Neuronal stem cell (in vitro differentiated cells): ENCODE results near the gene ADGRL4.
A peak's percentile ranks its signal among the peaks of the same experiment; 100 is the strongest.

Experiments
- DNase-seq: peaks from one replicate; pipeline ENCODE4 v3.0.0-alpha.2; 2013; ENCODE audit warnings: low spot score
- H2AFZ ChIP-seq: one replicate; pipeline ENCODE4 v1.6.1; 2013; ENCODE audit warnings: mild to moderate bottlenecking, low read length, inconsistent platforms
- H2AK5ac ChIP-seq: 2 replicates; pipeline ENCODE4 v1.6.1; 2013; ENCODE audit warnings: low read depth, mild to moderate bottlenecking, inconsistent platforms, low read length, moderate library complexity, mixed read lengths
- H2BK120ac ChIP-seq: 2 replicates; pipeline ENCODE4 v1.6.1; 2013; ENCODE audit warnings: low read depth, mild to moderate bottlenecking, inconsistent platforms, low read length, moderate library complexity, mixed read lengths
- H2BK12ac ChIP-seq: one replicate; pipeline ENCODE4 v1.6.1; 2013; ENCODE audit warnings: low read length, inconsistent platforms
- H2BK15ac ChIP-seq: 2 replicates; pipeline ENCODE4 v1.6.1; 2013; ENCODE audit warnings: mild to moderate bottlenecking, low read length, inconsistent platforms, mixed read lengths
- H2BK5ac ChIP-seq: one replicate; pipeline ENCODE4 v1.6.1; 2013; ENCODE audit warnings: inconsistent platforms, mild to moderate bottlenecking, low read length, moderate library complexity
- H3K14ac ChIP-seq: one replicate; pipeline ENCODE4 v1.6.1; 2013; ENCODE audit warnings: low read length, inconsistent platforms
- H3K18ac ChIP-seq: 2 replicates; pipeline ENCODE4 v1.6.1; 2013; ENCODE audit warnings: low read length, inconsistent platforms
- H3K23ac ChIP-seq: 2 replicates; pipeline ENCODE4 v1.6.1; 2013; ENCODE audit warnings: low read depth, mild to moderate bottlenecking, mixed read lengths, low read length, inconsistent platforms; ENCODE audit not compliant: poor library complexity
- H3K27ac ChIP-seq: replicated peaks from 3 replicates; pipeline ENCODE4 v1.5.1; 2013; ENCODE audit warnings: low read length, inconsistent platforms
- H3K27me3 ChIP-seq, 3 experiments: 2 replicates each; pipeline ENCODE4 v1.6.1; 2013; ENCODE audit warnings: low read length in 3 of 3, mild to moderate bottlenecking in 2 of 3, inconsistent platforms in 1 of 3, low read depth in 1 of 3, mixed read lengths in 1 of 3, moderate library complexity in 1 of 3; ENCODE audit not compliant: control insufficient read depth in 3 of 3, insufficient read depth in 3 of 3
- H3K36me3 ChIP-seq, 2 donors: replicated peaks in 1 of 2; 2 replicates each; pipeline ENCODE4 v1.6.1; 2013; ENCODE audit warnings: low read length in 2 of 2; ENCODE audit not compliant: control insufficient read depth in 2 of 2, insufficient read depth in 2 of 2
- H3K4ac ChIP-seq: 2 replicates; pipeline ENCODE4 v1.6.1; 2013; ENCODE audit warnings: inconsistent platforms, mild to moderate bottlenecking, low read length, moderate library complexity
- H3K4me1 ChIP-seq, 2 donors: 1 replicate in 1 of 2; 2 replicates in 1 of 2; pipeline ENCODE4 v1.6.1; 2013; ENCODE audit warnings: low read length in 2 of 2, low read depth in 1 of 2; ENCODE audit not compliant: control insufficient read depth in 2 of 2, insufficient read depth in 1 of 2
- H3K4me2 ChIP-seq: one replicate; pipeline ENCODE4 v1.6.1; 2013; ENCODE audit warnings: mild to moderate bottlenecking, low read length, inconsistent platforms; ENCODE audit not compliant: insufficient read depth, poor library complexity, severe bottlenecking
- H3K4me3 ChIP-seq, 2 donors: 2 replicates each; pipeline ENCODE4 v1.5.1; 2013; ENCODE audit warnings: low read length in 2 of 2, mild to moderate bottlenecking in 2 of 2, inconsistent platforms in 1 of 2, moderate library complexity in 1 of 2
- H3K79me1 ChIP-seq: one replicate; pipeline ENCODE4 v1.6.1; 2013; ENCODE audit warnings: low read depth, mild to moderate bottlenecking, inconsistent platforms, low read length, moderate library complexity
- H3K9ac ChIP-seq: one replicate; pipeline ENCODE4 v1.6.1; 2013; ENCODE audit warnings: mild to moderate bottlenecking, low read depth, low read length, inconsistent platforms; ENCODE audit not compliant: poor library complexity
- H3K9me3 ChIP-seq, 2 donors: replicated peaks in 1 of 2; 2 replicates each; pipeline versions ENCODE3 to v1.6.1; 2013; ENCODE audit warnings: low read length in 2 of 2, mild to moderate bottlenecking in 2 of 2, inconsistent platforms in 1 of 2, low read depth in 1 of 2, mixed read lengths in 1 of 2, moderate library complexity in 1 of 2; ENCODE audit not compliant: control insufficient read depth in 2 of 2, insufficient read depth in 1 of 2
- H4K8ac ChIP-seq: one replicate; pipeline ENCODE4 v1.6.1; 2013; ENCODE audit warnings: low read depth, mild to moderate bottlenecking, inconsistent platforms, low read length, moderate library complexity
- H4K91ac ChIP-seq: one replicate; pipeline ENCODE4 v1.6.1; 2013; ENCODE audit warnings: low read length, low read depth, mild to moderate bottlenecking, inconsistent platforms; ENCODE audit not compliant: poor library complexity
- WGBS, 2 donors: extraction: QIAGEN DNeasy Blood & Tissue Kit; methylation state at CpG; one replicate each; pipeline ENCODE4 v1.1.7; 2013; ENCODE audit warnings: missing lambda C conversion rate in 2 of 2, mixed read lengths in 1 of 2; ENCODE audit not compliant: insufficient read length in 2 of 2, insufficient replicate concordance in 1 of 2; ENCODE audit errors: extremely low coverage in 2 of 2; 5-methylcytosine and 5-hydroxymethylcytosine counted together

ADGRL4 gene

DNA sequence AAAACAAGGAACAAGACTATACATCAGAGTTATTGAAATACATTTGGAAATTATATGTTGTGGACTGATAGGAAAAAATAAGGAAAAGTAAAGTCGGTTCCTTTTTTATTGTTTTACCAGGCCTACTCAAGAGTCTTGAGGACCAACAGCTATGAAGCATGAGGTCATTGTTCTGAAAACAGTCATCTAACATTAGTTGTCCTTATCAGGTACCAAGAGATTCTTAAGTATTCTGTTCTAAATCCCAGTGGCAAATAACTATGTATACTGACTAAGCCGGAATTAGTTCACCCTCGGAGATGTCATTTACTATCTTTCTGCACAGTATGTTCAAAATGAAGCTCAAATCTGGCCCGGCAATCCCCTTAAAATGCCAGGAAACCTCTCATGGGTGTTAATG, 585 bp downstream of the ADGRL4 start:
- H3K23ac ChIP-seq = no peak overlapping the region
- no CpG with 5 or more reads among the region's 4 CpGs for WGBS, 2 donors
- H3K9me3 ChIP-seq = no peaks in the 10 kb centered on the region
- H3K14ac ChIP-seq = no peak overlapping the region
- no peak for DNase-seq
- no peak overlapping the region for H2BK120ac ChIP-seq
- no peaks in the 10 kb centered on the region for H3K79me1 ChIP-seq
- peak overlapping the region in 1 of 2 donors; percentile 41 for H3K4me3 ChIP-seq
- no peaks in the 10 kb centered on the region for H3K4me1 ChIP-seq
- H2BK15ac ChIP-seq = no peak overlapping the region
- no peak overlapping the region for H2BK5ac ChIP-seq
- peak overlapping the region; percentile 25 for H3K4me2 ChIP-seq
- H4K91ac ChIP-seq = no peak overlapping the region
- peak overlapping the region; percentile 72 for H2AFZ ChIP-seq
- no peak overlapping the region for H2BK12ac ChIP-seq
- no peak overlapping the region for H3K9ac ChIP-seq
- H3K27me3 ChIP-seq = no peaks in the 10 kb centered on the region
- H2AK5ac ChIP-seq = no peak overlapping the region
- no peaks in the 10 kb centered on the region for H3K36me3 ChIP-seq
- H3K27ac ChIP-seq = no peak overlapping the region
- H3K18ac ChIP-seq = no peak overlapping the region
- no peak overlapping the region for H4K8ac ChIP-seq
- no peak overlapping the region for H3K4ac ChIP-seq

DNA sequence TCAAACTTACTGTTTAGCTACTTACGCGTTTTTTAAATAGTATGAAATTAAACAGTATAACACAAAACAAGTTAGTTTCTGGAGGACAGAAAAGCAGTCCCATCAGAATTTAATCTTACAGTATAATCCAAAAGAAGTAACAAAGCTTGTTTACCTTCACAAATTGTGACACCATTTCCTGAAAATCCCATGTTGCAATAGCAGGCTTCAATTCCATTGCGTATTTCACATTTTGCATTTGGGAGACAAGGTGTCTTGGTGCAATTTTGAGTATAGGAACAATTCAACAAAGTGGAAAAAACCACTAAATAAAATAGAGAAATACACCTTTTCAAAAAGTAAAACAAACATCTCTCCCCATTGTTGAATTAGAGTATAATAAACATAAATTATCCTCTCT, 1.6 kb downstream of the ADGRL4 start:
- no peak overlapping the region for H3K9ac ChIP-seq
- no peaks in the 10 kb centered on the region for H3K9me3 ChIP-seq
- no peak overlapping the region for H3K23ac ChIP-seq
- H3K4ac ChIP-seq = no peak overlapping the region
- no peak overlapping the region for H2AFZ ChIP-seq
- H3K14ac ChIP-seq = no peak overlapping the region
- no peak overlapping the region for H2BK120ac ChIP-seq
- H3K18ac ChIP-seq = no peak overlapping the region
- no peaks in the 10 kb centered on the region for H3K79me1 ChIP-seq
- no peak overlapping the region for H4K8ac ChIP-seq
- H3K27me3 ChIP-seq = no peaks in the 10 kb centered on the region
- no CpG with 5 or more reads among the region's 3 CpGs for WGBS, 2 donors
- H2BK12ac ChIP-seq = no peak overlapping the region
- H3K4me1 ChIP-seq = no peaks in the 10 kb centered on the region
- no peaks in the 10 kb centered on the region for H3K36me3 ChIP-seq
- DNase-seq = no peak
- H2BK15ac ChIP-seq = no peak overlapping the region
- no peak overlapping the region for H2AK5ac ChIP-seq
- no peak overlapping the region for H3K4me2 ChIP-seq
- no peak overlapping the region for H3K27ac ChIP-seq
- H4K91ac ChIP-seq = no peak overlapping the region
- no peak overlapping the region for H2BK5ac ChIP-seq
- H3K4me3 ChIP-seq = no peak overlapping the region

- no peak overlapping the region for H2BK15ac ChIP-seq
- no peak overlapping the region for H3K4me3 ChIP-seq
- H2BK5ac ChIP-seq = no peak overlapping the region
- no peak overlapping the region for H3K18ac ChIP-seq
- H2BK12ac ChIP-seq = no peak overlapping the region
- no peaks in the 10 kb centered on the region for H3K79me1 ChIP-seq
- H3K4me2 ChIP-seq = no peak overlapping the region
- no peak overlapping the region for H3K4ac ChIP-seq
- no peaks in the 10 kb centered on the region for H3K27me3 ChIP-seq
- H3K27ac ChIP-seq = no peak overlapping the region
- no peak overlapping the region for H3K23ac ChIP-seq
- no CpG with 5 or more reads among the region's 1 CpG for WGBS, 2 donors
- no peak overlapping the region for H3K9ac ChIP-seq
- DNase-seq = no peak
- H4K8ac ChIP-seq = no peak overlapping the region
- H2BK120ac ChIP-seq = no peak overlapping the region
- no peak overlapping the region for H4K91ac ChIP-seq
- no peaks in the 10 kb centered on the region for H3K36me3 ChIP-seq
- no peak overlapping the region for H2AK5ac ChIP-seq
- H2AFZ ChIP-seq = no peak overlapping the region
- H3K14ac ChIP-seq = no peak overlapping the region
- H3K9me3 ChIP-seq = no peaks in the 10 kb centered on the region
- peaks cover 0 to 3% of the 10 kb centered on the region in 2 donors for H3K4me1 ChIP-seq
Observed at GRCh38 chr1:78996791-78997190, 9.7 kb downstream of the ADGRL4 start.

DNA sequence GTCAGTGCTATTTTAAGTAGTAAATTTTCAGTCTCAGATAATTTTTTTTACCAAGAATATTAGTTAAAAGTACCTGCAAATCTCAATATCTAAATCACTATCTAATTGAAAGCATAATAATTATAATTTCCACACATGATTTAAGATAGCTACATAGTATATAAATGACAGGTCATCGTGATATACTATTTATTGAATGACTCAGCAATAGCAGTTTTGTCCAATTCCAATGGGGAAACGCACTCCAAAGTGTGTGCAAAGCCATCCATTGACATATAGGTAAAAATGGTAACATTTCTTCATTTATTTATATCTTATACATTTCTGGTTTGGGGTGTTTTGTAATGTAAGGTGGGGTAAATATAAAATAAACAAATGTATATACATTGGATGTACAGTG, 19.5 kb downstream of the ADGRL4 start:
- Histone ChIP-seq H3K9me3 (no peaks in the 10 kb centered on the region), H3K27me3 (no peaks in the 10 kb centered on the region), H4K8ac (no peak overlapping the region), H3K27ac (no peak overlapping the region), H2BK120ac (no peak overlapping the region), H2BK15ac (no peak overlapping the region), H2BK12ac (no peak overlapping the region), H3K4me3 (no peak overlapping the region), H2BK5ac (no peak overlapping the region), H2AK5ac (no peak overlapping the region), H3K18ac (no peak overlapping the region), H3K4ac (no peak overlapping the region), H3K79me1 (no peaks in the 10 kb centered on the region), H3K14ac (no peak overlapping the region), H3K4me1 (no peaks in the 10 kb centered on the region), H3K9ac (no peak overlapping the region), H3K4me2 (no peak overlapping the region), H2AFZ (no peak overlapping the region), H3K36me3 (no peaks in the 10 kb centered on the region), H4K91ac (no peak overlapping the region), H3K23ac (no peak overlapping the region)
- no peak for DNase-seq
- WGBS, 2 donors = no CpG with 5 or more reads among the region's 2 CpGs
